Stimulated activated CD8-positive, alpha-beta memory T cell treated with anti-CD3 and anti-CD28 coated beads, Interleukin-15, amount 100 ng/mL, for 24 hours (primary cell): ENCODE data around the gene HMGCL.
"Not testable (repeated sequence)": the region's sequence is repeated elsewhere in the genome, so short reads cannot be mapped to it uniquely, and the experiment has no call there.

ENCODE experiments used
- DNase-seq: peaks from one replicate; pipeline ENCODE4 v3.0.0-alpha.2; 2020; ENCODE audit warnings: low read depth

The HMGCL gene

GRCh38 chr1:23825076-23825761, at the start of gene HMGCL:
Gene HMGCL, minus strand, starts transcription at chr1:23825429. Its CDS starts 14 bp downstream, at chr1:23825415.
- DNase-seq = peak; percentile 71

- DNase-seq = no peak
Measured at GRCh38 chr1:23872421-23872820, 47.2 kb upstream of the HMGCL start.

- DNase-seq = no peak
Measured at GRCh38 chr1:23869051-23869450, 43.8 kb upstream of the HMGCL start.

GRCh38 chr1:23868557-23869016, 43.4 kb upstream of the HMGCL start:
- no peak for DNase-seq

GRCh38 chr1:23867895-23868556, 42.8 kb upstream of the HMGCL start, which contains the start of gene FUCA1:
Gene FUCA1, minus strand, starts transcription at chr1:23868290. Its CDS starts 4 bp downstream, at chr1:23868286.
- peak; percentile 76 for DNase-seq

GRCh38 chr1:23867542-23867894, 42.3 kb upstream of the HMGCL start:
- no peak for DNase-seq

GRCh38 chr1:23865543-23865930, 40.3 kb upstream of the HMGCL start:
- DNase-seq = no peak

- DNase-seq = no peak
Measured at GRCh38 chr1:23864801-23865542, 39.7 kb upstream of the HMGCL start.

- no peak for DNase-seq
Measured at GRCh38 chr1:23862640-23863039, 37.4 kb upstream of the HMGCL start.

GRCh38 chr1:23854568-23854967, 29.3 kb upstream of the HMGCL start:
- no peak for DNase-seq

- DNase-seq = not testable (repeated sequence)
Measured at GRCh38 chr1:23853124-23853523, 27.9 kb upstream of the HMGCL start.

GRCh38 chr1:23851406-23851805, 26.2 kb upstream of the HMGCL start:
- DNase-seq = not testable (repeated sequence)

- no peak for DNase-seq
Measured at GRCh38 chr1:23848673-23849616, 23.7 kb upstream of the HMGCL start.

- not testable (repeated sequence) for DNase-seq
Measured at GRCh38 chr1:23847482-23848095, 22.4 kb upstream of the HMGCL start.

GRCh38 chr1:23845163-23845562, 19.9 kb upstream of the HMGCL start:
- DNase-seq = no peak

GRCh38 chr1:23843644-23844043, 18.4 kb upstream of the HMGCL start:
- DNase-seq = no peak

- DNase-seq = peak; percentile 60
Measured at GRCh38 chr1:23838401-23838866, 13.2 kb upstream of the HMGCL start.

GRCh38 chr1:23837908-23838307, 12.7 kb upstream of the HMGCL start:
- DNase-seq = no peak

GRCh38 chr1:23836037-23836436, 10.8 kb upstream of the HMGCL start:
- DNase-seq = no peak

- not testable (repeated sequence) for DNase-seq
Measured at GRCh38 chr1:23834156-23834555, 8.9 kb upstream of the HMGCL start.

GRCh38 chr1:23827717-23828116, 2.5 kb upstream of the HMGCL start:
- no peak for DNase-seq
